ENCODE measurements around the gene GALNS. TPM values are rescaled to one million over a fixed set of nuclear protein-coding genes. Genes with fewer than 3 reads are reported as not detected.
A peak's percentile ranks its signal among the peaks of the same experiment; 100 is the strongest.

The GALNS gene
- total RNA-seq, 8 experiments from 2014 or later: 4.9 to 45.6 (median 17.4) TPM

DNA sequence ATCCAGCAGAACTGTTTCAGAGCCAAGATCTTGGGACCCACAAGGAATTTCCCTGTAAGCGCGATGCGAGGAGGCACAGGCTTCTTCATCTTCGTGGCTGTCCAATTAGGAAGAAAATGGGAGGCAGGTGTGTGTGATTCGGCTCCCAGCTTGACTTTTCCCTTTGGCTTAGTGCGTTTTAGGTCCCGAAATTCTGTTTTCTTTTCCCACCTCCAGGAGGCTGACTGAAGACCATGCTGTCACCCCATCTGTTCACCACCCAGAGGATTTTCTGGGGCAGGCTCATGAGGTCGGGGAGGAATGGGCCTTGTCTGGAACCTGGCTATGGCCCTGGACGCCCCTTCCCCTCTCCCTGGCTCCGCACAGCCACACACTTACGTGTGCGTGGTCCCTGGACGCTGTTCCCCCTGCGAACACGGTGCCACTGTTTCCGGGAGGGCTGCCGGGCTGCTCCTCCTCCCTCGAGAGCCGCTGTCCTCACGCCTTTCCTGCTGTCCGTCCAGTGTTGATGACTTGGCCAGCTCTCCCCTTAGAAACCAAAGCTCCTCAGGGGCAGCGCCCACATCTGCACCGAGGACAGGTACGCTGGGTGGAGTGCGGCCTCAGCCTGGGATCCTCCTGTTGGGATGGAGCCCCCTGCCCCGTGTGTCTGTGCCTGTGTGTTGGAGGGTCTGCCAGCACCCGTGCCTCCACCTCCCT, 12.4 kb upstream of the GALNS start:
- H3K4me1 ChIP-seq (replicated peaks in 1 of 2): peaks cover 17 to 19% of the 10 kb centered on the region in 2 donors
- no peak overlapping the region for H3K4me3 ChIP-seq
- no peak for ATAC-seq (replicated peaks in 6 of 8)
- WGBS, 10 experiments: 45 to 100% (median 63%) methylated on average over 1 to 12 of the region's 27 CpGs; no CpG with 5 or more reads in 3 of the 10 experiments
- in situ Hi-C loops (cut with MboI; ENCODE audit: low pct_unique_long_range_greater_than_20kb in 2 of 9, low sequenced_read_pairs in 9 of 9, unreplicated experiment in 9 of 9): no loop called here
- no peak overlapping the region for H3K27ac ChIP-seq

DNA sequence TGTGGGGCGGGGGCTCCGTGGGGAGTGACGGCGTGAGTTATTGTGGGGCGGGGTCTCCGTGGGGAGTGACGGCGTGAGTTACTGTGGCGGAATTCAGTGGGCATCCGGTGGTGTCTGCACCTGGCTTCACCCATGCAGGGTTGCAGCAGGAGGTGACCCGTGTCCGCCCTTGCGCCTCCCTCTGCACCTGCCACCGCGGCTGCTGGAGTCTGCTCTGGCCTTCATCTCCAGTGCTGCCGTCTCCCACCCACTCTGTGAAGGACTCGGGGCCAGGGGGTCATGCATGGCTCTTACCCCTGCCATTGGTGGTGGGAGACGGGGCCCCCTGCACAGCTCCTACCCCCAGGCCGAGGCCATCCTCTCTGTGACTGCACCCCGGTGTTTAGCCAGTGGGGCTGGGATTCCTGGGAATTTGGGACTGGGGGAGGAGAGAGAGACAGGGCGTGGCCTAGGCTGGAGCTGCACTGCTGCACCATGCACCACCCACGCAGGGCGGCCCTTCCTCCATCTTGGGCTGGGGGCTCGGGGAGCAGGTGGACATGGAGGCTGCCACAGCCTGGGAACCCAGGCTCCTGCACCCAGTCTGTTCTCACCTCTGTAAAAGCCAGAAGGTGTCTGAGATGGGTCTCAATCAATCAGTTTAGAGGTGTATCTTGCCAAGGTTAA, 11.0 kb upstream of the GALNS start:
- H3K27ac ChIP-seq: no peak overlapping the region
- no peak overlapping the region for H3K4me3 ChIP-seq
- ATAC-seq (replicated peaks in 6 of 8): no peak
- in situ Hi-C loops (cut with MboI; ENCODE audit: low pct_unique_long_range_greater_than_20kb in 2 of 9, low sequenced_read_pairs in 9 of 9, unreplicated experiment in 9 of 9): no loop called here
- 40 to 100% (median 70%) methylated on average over 1 to 4 of the region's 24 CpGs; no CpG with 5 or more reads in 4 of the 10 experiments for WGBS, 10 experiments
- H3K4me1 ChIP-seq (replicated peaks in 1 of 2): peaks cover 17 to 19% of the 10 kb centered on the region in 2 donors

- Histone ChIP-seq H3K4me3 (no peak within 1 kb of the TSS), H3K4me1 (replicated peaks in 1 of 2) (peaks cover 14 to 15% of the 10 kb centered on the region in 2 donors), H3K27ac (no peak within 1 kb of the TSS)
- in situ Hi-C loops (cut with MboI; ENCODE audit: low pct_unique_long_range_greater_than_20kb in 2 of 9, low sequenced_read_pairs in 9 of 9, unreplicated experiment in 9 of 9): no loop called here
- ATAC-seq (replicated peaks in 6 of 8): no peak
- 25 to 72% methylated on average over 4 of the region's 20 CpGs; no CpG with 5 or more reads in 8 of the 10 experiments for WGBS, 10 experiments
Measured at GRCh38 chr16:88866151-88866920, 9.6 kb upstream of the GALNS start, which contains the start of gene PABPN1L. PABPN1L (minus strand) TSS chr16:88866660; CDS start chr16:88866606, 54 bp downstream.

DNA sequence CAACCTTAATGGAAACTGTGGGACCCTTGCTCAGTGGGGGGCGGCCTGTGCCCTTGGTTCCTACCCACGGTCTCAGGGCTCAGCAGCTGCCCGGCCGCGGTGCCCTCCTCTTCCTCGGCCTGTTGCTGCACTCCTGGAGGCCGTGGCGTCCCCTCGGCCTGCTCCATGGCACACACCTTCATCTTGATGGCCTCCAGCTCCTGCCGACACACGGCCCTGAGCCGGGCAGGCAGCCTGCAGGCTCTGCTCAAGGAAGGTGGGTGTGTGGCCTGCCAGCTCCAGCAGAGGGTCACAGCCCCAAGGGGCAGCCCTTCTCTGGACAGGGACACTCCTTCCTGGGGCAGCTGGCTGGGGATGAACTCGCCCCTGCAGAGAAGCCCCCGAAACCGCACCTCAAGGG, 9.0 kb upstream of the GALNS start:
- 62 to 93% (median 80%) methylated on average over 1 to 5 of the region's 15 CpGs; no CpG with 5 or more reads in 7 of the 10 experiments for WGBS, 10 experiments
- Histone ChIP-seq H3K27ac (no peak overlapping the region), H3K4me1 (replicated peaks in 1 of 2) (peaks cover 8 to 9% of the 10 kb centered on the region in 2 donors), H3K4me3 (no peak overlapping the region)
- no peak for ATAC-seq (replicated peaks in 6 of 8)
- in situ Hi-C loops (cut with MboI; ENCODE audit: low pct_unique_long_range_greater_than_20kb in 2 of 9, low sequenced_read_pairs in 9 of 9, unreplicated experiment in 9 of 9): no loop called here

DNA sequence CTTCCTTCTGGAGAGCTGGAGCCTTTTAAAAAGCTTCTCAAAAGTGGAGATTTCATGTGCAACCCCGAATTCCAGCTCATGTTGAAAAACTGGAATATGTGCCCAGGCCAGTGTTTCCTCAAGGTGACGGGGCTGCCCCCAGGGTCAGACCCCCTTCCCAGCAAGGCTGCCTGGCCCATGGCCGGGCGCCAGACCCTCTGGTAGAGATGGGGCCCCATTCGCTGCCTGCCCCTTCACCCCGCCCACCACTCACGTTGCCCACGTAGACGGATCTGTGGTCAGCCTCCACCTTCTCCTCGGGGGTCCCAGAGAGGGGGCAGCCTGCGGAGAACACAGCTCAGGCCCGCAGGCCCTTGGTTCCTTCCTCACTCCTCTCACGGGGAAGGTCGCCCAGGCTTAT, 8.6 kb upstream of the GALNS start:
- 61 to 100% (median 91%) methylated on average over 1 to 6 of the region's 14 CpGs; no CpG with 5 or more reads in 7 of the 10 experiments for WGBS, 10 experiments
- in situ Hi-C loops (cut with MboI; ENCODE audit: low pct_unique_long_range_greater_than_20kb in 2 of 9, low sequenced_read_pairs in 9 of 9, unreplicated experiment in 9 of 9): no loop called here

GRCh38 chr16:88864521-88864920, 7.8 kb upstream of the GALNS start:
- in situ Hi-C loops (cut with MboI; ENCODE audit: low pct_unique_long_range_greater_than_20kb in 2 of 9, low sequenced_read_pairs in 9 of 9, unreplicated experiment in 9 of 9): no loop called here
- ATAC-seq (replicated peaks in 6 of 8): peak in 3 of 8 experiments; percentile 3 to 13 (median 7)
- no CpG with 5 or more reads among the region's 18 CpGs for WGBS, 10 experiments

More for the DNA sequence above, 8.6 kb upstream of the GALNS start:
- no peak for ATAC-seq (replicated peaks in 6 of 8)
- Histone ChIP-seq H3K4me1 (replicated peaks in 1 of 2) (peaks cover 3 to 6% of the 10 kb centered on the region in 2 donors), H3K27ac (no peak overlapping the region), H3K4me3 (no peak overlapping the region)

DNA sequence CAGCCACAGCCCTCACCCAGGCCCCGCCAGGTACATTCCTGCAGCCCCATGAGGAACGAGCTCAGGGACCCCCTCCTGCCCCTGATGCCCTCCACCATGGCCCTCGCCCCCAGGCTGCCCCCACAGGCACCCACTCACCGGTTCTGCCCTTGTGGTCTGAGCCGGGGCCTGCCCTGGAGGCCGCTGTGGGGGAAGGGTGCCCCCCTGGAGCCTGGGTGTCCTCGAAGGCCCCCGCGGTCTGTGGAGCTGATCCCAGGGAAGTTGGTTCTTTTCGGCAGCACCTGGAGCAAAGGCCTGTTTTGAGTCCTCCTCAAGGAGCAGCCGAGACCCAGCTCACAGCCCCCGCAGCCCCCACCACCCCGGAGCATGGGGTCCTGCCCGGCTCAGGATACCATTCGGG, 7.4 kb upstream of the GALNS start:
- no peak overlapping the region for H3K4me3 ChIP-seq
- WGBS, 10 experiments: no CpG with 5 or more reads among the region's 15 CpGs
- peak in 3 of 8 experiments; percentile 3 to 12 (median 7) for ATAC-seq (replicated peaks in 6 of 8)
- peaks cover 0 to 4% of the 10 kb centered on the region in 2 donors for H3K4me1 ChIP-seq (replicated peaks in 1 of 2)
- no peak overlapping the region for H3K27ac ChIP-seq
- in situ Hi-C loops (cut with MboI; ENCODE audit: low pct_unique_long_range_greater_than_20kb in 2 of 9, low sequenced_read_pairs in 9 of 9, unreplicated experiment in 9 of 9): no loop called here

More at GRCh38 chr16:88864521-88864920, 7.8 kb upstream of the GALNS start:
- Histone ChIP-seq H3K4me1 (replicated peaks in 1 of 2) (peaks cover 0 to 4% of the 10 kb centered on the region in 2 donors), H3K4me3 (no peak overlapping the region), H3K27ac (no peak overlapping the region)

DNA sequence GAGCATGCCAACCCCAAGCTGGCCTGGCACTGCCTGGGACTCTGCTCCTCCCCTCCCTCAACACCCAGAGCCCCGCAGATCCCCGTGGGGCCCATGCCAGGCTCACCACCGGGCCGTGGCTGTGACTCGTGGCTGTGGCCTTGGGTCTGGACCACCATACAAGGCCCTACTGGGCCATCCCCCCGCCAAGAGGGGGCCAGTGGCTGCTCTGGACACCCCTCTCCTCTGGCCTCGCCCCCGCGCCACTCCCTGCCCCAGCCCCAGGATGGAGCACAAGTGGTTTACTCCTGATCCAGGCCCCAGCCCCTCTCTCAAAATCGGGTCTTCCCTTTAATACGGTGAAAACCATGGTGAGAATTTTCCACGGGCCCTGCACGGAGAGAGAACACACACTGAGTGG, 6.7 kb upstream of the GALNS start:
- no peak for ATAC-seq (replicated peaks in 6 of 8)
- WGBS, 10 experiments: no CpG with 5 or more reads among the region's 13 CpGs
- in situ Hi-C loops (cut with MboI; ENCODE audit: low pct_unique_long_range_greater_than_20kb in 2 of 9, low sequenced_read_pairs in 9 of 9, unreplicated experiment in 9 of 9): no loop called here
- Histone ChIP-seq H3K4me1 (replicated peaks in 1 of 2) (peaks cover 0 to 4% of the 10 kb centered on the region in 2 donors), H3K4me3 (no peak overlapping the region), H3K27ac (no peak overlapping the region)

- in situ Hi-C loops (cut with MboI; ENCODE audit: low pct_unique_long_range_greater_than_20kb in 2 of 9, low sequenced_read_pairs in 9 of 9, unreplicated experiment in 9 of 9): no loop called here
- no peak overlapping the region for H3K4me3 ChIP-seq
- no peak for ATAC-seq (replicated peaks in 6 of 8)
- no peak overlapping the region for H3K27ac ChIP-seq
- H3K4me1 ChIP-seq (replicated peaks in 1 of 2): peaks cover 3 to 4% of the 10 kb centered on the region in 2 donors
- WGBS, 10 experiments: 91 to 100% (median 96%) methylated on average over 2 to 10 of the region's 25 CpGs; no CpG with 5 or more reads in 7 of the 10 experiments
Measured at GRCh38 chr16:88862968-88863367, 6.2 kb upstream of the GALNS start.

DNA sequence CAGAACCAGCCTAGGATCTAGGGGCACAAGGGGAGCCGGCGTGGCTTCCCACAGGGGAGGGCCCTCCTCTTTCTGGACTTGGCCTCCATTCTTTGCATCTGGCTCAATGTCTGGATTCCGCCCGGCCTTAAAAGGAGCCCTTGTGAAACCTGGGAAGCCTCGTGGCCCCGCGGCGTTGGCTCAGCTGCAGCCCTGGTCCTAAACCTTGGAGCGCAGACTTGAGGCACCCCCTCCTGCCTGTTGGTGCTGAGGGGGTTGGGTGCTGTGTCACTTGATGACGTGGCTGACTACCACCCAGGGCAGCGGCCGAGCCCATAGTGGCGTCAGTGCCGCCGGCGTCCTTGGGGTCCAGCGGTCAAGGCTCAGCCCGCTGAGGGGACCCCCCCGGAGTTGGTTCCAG, 4.6 kb upstream of the GALNS start:
- in situ Hi-C loops (cut with MboI; ENCODE audit: low pct_unique_long_range_greater_than_20kb in 2 of 9, low sequenced_read_pairs in 9 of 9, unreplicated experiment in 9 of 9): no loop called here
- WGBS, 10 experiments: 93% methylated on average over 3 of the region's 19 CpGs; no CpG with 5 or more reads in 9 of the 10 experiments
- ATAC-seq (replicated peaks in 6 of 8): no peak
- H3K4me3 ChIP-seq: no peak overlapping the region
- H3K4me1 ChIP-seq (replicated peaks in 1 of 2): peaks cover 4 to 6% of the 10 kb centered on the region in 2 donors
- no peak overlapping the region for H3K27ac ChIP-seq

GRCh38 chr16:88859381-88860091, 2.8 kb upstream of the GALNS start:
- WGBS, 10 experiments: 78 to 97% (median 95%) methylated on average over 6 to 18 of the region's 20 CpGs; no CpG with 5 or more reads in 6 of the 10 experiments
- H3K4me1 ChIP-seq (replicated peaks in 1 of 2): peaks cover 11 to 17% of the 10 kb centered on the region in 2 donors
- no peak overlapping the region for H3K4me3 ChIP-seq
- no peak overlapping the region for H3K27ac ChIP-seq
- in situ Hi-C loops (cut with MboI; ENCODE audit: low pct_unique_long_range_greater_than_20kb in 2 of 9, low sequenced_read_pairs in 9 of 9, unreplicated experiment in 9 of 9): loop anchor here in 1 of 9 experiments (10.0 kb wide), 1 partner anchor 55 kb away; no protein-coding TSS in a partner anchor
- no peak for ATAC-seq (replicated peaks in 6 of 8)

GRCh38 chr16:88857728-88858339, 1.1 kb upstream of the GALNS start:
- ATAC-seq (replicated peaks in 6 of 8): peak; percentile 13 to 75 (median 35)
- 0 to 100% (median 8%) methylated on average over 1 to 9 of the region's 12 CpGs; no CpG with 5 or more reads in 2 of the 10 experiments for WGBS, 10 experiments
- Histone ChIP-seq H3K4me1 (replicated peaks in 1 of 2) (peaks cover 11 to 26% of the 10 kb centered on the region in 2 donors), H3K4me3 (peak overlapping the region; percentile 61 to 79 (median 74)), H3K27ac (no peak overlapping the region)
- in situ Hi-C loops (cut with MboI; ENCODE audit: low pct_unique_long_range_greater_than_20kb in 2 of 9, low sequenced_read_pairs in 9 of 9, unreplicated experiment in 9 of 9): loop anchor here in 1 of 9 experiments (10.0 kb wide), 1 partner anchor 57 kb away; no protein-coding TSS in a partner anchor

All from motor neuron (in vitro differentiated cells).